Panc1 (cell line): Measurements from ENCODE around the gene SFXN2. TPM values are rescaled to one million over a fixed set of nuclear protein-coding genes. Genes with fewer than 3 reads are reported as not detected.

Experiments
- ATAC-seq: fragments of 200-7000 bp; cut with Tn5 transposase; 2 replicates; pipeline ENCODE4 v1.9.1; 2020; ENCODE audit warnings: mild to moderate bottlenecking, moderate library complexity
- BruUV-seq: library from RNA; stranded (reverse); fragments of 400-500 nt; replicated peaks from 2 replicates; lab custom pipeline; 2021; lab: Mats Ljungman, UMichigan
- CTCF ChIA-PET: fragments of 300-600 bp; sonication (Branson Sonifier 250); formaldehyde crosslinking; loops from one replicate; lab custom pipeline; 2022; ENCODE audit warnings: antibody characterized with exemption; lab: Charles Lee
- POLR2A ChIA-PET: fragments of 300-600 bp; sonication (Branson Sonifier 250); formaldehyde crosslinking; loops from one replicate; lab custom pipeline; 2022; ENCODE audit warnings: antibody characterized with exemption; lab: Charles Lee
- DNase-seq: peaks from one replicate; pipeline ENCODE4 v3.0.0-alpha.2; 2010; ENCODE audit warnings: low read depth, low spot score
- H3K27ac ChIP-seq: 2 replicates; pipeline ENCODE4 v1.5.1; 2011; ENCODE audit warnings: mild to moderate bottlenecking, low read length, inconsistent platforms
- H3K27me3 ChIP-seq: fragments of 200-500 bp; sonication (Bioruptor generic); 2 replicates; pipeline ENCODE4 v1.6.0; 2014; ENCODE audit warnings: low read length, inconsistent platforms; ENCODE audit not compliant: control insufficient read depth, insufficient read depth
- H3K36me3 ChIP-seq: fragments of 200-500 bp; sonication (Bioruptor generic); 2 replicates; pipeline ENCODE4 v1.5.1; 2014; ENCODE audit warnings: inconsistent platforms, mild to moderate bottlenecking, low read length, moderate library complexity; ENCODE audit not compliant: control insufficient read depth, insufficient read depth
- H3K4me1 ChIP-seq: 2 replicates; pipeline ENCODE4 v1.5.1; 2011; ENCODE audit warnings: inconsistent platforms, mild to moderate bottlenecking, low read length, moderate library complexity; ENCODE audit not compliant: control insufficient read depth, insufficient read depth
- H3K4me3 ChIP-seq, 2 experiments: 2 replicates each; pipeline ENCODE4 v1.5.1; 2011 to 2012; ENCODE audit warnings: low read depth in 2 of 2, low read length in 2 of 2, mild to moderate bottlenecking in 2 of 2, inconsistent platforms in 1 of 2, moderate library complexity in 1 of 2
- H3K9me3 ChIP-seq: fragments of 200-500 bp; sonication (Bioruptor generic); 2 replicates; pipeline ENCODE4 v1.5.1; 2014; ENCODE audit warnings: low read depth, mild to moderate bottlenecking, inconsistent platforms, low read length, moderate library complexity; ENCODE audit not compliant: control insufficient read depth, insufficient read depth
- POLR2AphosphoS5 ChIP-seq: IDR thresholded peaks from 2 replicates; pipeline ENCODE4 v1.6.1; 2012; ENCODE audit warnings: mild to moderate bottlenecking, low read depth, low read length, moderate library complexity
- SIN3A ChIP-seq: IDR thresholded peaks from 2 replicates; pipeline ENCODE4 v1.6.1; 2012; ENCODE audit warnings: low read depth, mild to moderate bottlenecking, low read length, moderate library complexity, borderline replicate concordance; ENCODE audit not compliant: insufficient read depth
- TCF7L2 ChIP-seq: IDR thresholded peaks from 2 replicates; pipeline ENCODE4 v1.6.1; 2011; ENCODE audit warnings: mild to moderate bottlenecking, low read depth, low read length, inconsistent platforms
- in situ Hi-C: cut with HindIII; loops from 2 replicates; pipeline ENCODE4 v1.10.0; 2016; ENCODE audit warnings: low sequenced_read_pairs, low pct_unique_long_range_greater_than_20kb
- intact Hi-C: fragments of 100-400 bp; cut with micrococcal nuclease; formaldehyde crosslinking; loops from one replicate; pipeline ENCODE4 v1.10.0; 2022; ENCODE audit not compliant: unreplicated experiment
- total RNA-seq: library from RNA; stranded (reverse); gene quantifications from one replicate; pipeline ENCODE4 v1.2.1, GENCODE V29; 2021; ENCODE audit not compliant: unreplicated experiment
- TF ChIP-seq, protein P1 (sequence below): fragments of 450-650 bp; IDR thresholded peaks from 2 replicates; pipeline ENCODE4 v1.5.1; 2017; ENCODE audit warnings: mild to moderate bottlenecking
- TF ChIP-seq, protein P2 (sequence below), 2 experiments: IDR thresholded peaks; 2 replicates each; pipeline ENCODE4 v1.6.1; 2011 to 2012; ENCODE audit warnings: low read depth in 2 of 2, control low read depth in 1 of 2, low read length in 1 of 2, mild to moderate bottlenecking in 1 of 2, moderate library complexity in 1 of 2; ENCODE audit not compliant: insufficient read depth in 1 of 2

Gene SFXN2
- total RNA-seq, 1 experiment from 2014 or later, result 11.6 TPM

DNA sequence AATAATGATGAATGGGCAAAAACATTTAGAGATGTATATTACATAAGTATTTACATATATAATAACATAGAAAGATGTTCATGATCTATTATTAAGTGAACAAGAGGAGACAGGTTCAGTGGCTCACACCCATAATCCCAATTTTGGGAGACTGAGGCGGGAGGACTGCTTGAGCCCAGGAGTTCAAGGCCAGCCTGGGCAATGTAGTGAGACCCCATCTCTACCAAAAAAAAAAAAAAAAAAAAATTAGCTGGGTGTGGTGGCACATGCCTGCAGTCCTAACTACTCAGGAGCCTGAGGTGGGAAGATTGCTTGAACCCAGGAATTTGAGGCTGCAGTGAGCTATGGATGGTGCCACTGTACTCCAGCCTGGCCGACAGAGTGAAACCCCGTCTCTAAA lies 12.6 kb upstream of the SFXN2 start:
- CTCF ChIA-PET, result no interaction called here
- peaks cover 12% of the 10 kb centered on the region for H3K36me3 ChIP-seq
- ATAC-seq (no peak), DNase-seq (no peak)
- H3K27me3 ChIP-seq, result no peaks in the 10 kb centered on the region
- POLR2A ChIA-PET, result no interaction called here
- intact Hi-C loops, result no loop called here
- H3K4me1 ChIP-seq, result no peaks in the 10 kb centered on the region; the same call in 1 of the 2 replicates
- no peak for TF ChIP-seq POLR2AphosphoS5
- no TSS peak for BruUV-seq
- H3K4me3 ChIP-seq, result no peak overlapping the region
- no peak overlapping the region for H3K27ac ChIP-seq
- H3K9me3 ChIP-seq, result no peaks in the 10 kb centered on the region
- in situ Hi-C loops, result no loop called here

DNA sequence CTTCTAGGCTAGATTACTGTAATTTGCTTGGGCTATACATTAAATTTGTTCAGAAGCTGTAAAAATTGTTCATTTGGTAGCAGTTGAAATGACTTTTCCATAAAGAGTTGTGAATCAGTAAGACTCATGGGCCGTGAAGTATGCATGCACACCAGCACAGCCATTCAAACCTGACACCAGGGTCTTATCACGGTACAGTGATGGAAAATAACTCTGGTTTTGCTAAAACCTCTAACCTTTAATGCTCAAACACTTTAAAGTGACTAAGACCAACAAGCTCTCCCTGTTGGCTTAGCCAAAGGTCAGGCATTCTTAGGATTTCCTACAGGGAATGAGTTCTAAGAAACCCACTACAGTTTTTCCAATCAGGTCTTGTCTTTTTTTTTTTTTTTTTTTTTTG lies 11.7 kb upstream of the SFXN2 start:
- Histone ChIP-seq H3K4me3 (no peak overlapping the region), H3K27me3 (no peaks in the 10 kb centered on the region), H3K27ac (no peak overlapping the region), H3K9me3 (no peaks in the 10 kb centered on the region), H3K36me3 (peaks cover 12% of the 10 kb centered on the region), H3K4me1 (no peaks in the 10 kb centered on the region; the same call in 1 of the 2 replicates)
- no TSS peak for BruUV-seq
- DNase-seq (no peak), ATAC-seq (no peak)
- in situ Hi-C loops (no loop called here), intact Hi-C loops (no loop called here)
- POLR2A ChIA-PET, result interaction anchor here (0.7 kb wide), 1 partner anchor 491 kb away, joined by 3 read pairs; no protein-coding TSS in a partner anchor
- CTCF ChIA-PET, result interaction anchor here (0.7 kb wide), 2 partner anchors 11 to 376 kb away, joined by 6 to 7 read pairs; no protein-coding TSS in a partner anchor
- no peak for TF ChIP-seq SIN3A
- TF ChIP-seq, protein P1, sequence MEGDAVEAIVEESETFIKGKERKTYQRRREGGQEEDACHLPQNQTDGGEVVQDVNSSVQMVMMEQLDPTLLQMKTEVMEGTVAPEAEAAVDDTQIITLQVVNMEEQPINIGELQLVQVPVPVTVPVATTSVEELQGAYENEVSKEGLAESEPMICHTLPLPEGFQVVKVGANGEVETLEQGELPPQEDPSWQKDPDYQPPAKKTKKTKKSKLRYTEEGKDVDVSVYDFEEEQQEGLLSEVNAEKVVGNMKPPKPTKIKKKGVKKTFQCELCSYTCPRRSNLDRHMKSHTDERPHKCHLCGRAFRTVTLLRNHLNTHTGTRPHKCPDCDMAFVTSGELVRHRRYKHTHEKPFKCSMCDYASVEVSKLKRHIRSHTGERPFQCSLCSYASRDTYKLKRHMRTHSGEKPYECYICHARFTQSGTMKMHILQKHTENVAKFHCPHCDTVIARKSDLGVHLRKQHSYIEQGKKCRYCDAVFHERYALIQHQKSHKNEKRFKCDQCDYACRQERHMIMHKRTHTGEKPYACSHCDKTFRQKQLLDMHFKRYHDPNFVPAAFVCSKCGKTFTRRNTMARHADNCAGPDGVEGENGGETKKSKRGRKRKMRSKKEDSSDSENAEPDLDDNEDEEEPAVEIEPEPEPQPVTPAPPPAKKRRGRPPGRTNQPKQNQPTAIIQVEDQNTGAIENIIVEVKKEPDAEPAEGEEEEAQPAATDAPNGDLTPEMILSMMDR, result no peak
- no peak for TF ChIP-seq POLR2AphosphoS5
- TF ChIP-seq, protein P2, sequence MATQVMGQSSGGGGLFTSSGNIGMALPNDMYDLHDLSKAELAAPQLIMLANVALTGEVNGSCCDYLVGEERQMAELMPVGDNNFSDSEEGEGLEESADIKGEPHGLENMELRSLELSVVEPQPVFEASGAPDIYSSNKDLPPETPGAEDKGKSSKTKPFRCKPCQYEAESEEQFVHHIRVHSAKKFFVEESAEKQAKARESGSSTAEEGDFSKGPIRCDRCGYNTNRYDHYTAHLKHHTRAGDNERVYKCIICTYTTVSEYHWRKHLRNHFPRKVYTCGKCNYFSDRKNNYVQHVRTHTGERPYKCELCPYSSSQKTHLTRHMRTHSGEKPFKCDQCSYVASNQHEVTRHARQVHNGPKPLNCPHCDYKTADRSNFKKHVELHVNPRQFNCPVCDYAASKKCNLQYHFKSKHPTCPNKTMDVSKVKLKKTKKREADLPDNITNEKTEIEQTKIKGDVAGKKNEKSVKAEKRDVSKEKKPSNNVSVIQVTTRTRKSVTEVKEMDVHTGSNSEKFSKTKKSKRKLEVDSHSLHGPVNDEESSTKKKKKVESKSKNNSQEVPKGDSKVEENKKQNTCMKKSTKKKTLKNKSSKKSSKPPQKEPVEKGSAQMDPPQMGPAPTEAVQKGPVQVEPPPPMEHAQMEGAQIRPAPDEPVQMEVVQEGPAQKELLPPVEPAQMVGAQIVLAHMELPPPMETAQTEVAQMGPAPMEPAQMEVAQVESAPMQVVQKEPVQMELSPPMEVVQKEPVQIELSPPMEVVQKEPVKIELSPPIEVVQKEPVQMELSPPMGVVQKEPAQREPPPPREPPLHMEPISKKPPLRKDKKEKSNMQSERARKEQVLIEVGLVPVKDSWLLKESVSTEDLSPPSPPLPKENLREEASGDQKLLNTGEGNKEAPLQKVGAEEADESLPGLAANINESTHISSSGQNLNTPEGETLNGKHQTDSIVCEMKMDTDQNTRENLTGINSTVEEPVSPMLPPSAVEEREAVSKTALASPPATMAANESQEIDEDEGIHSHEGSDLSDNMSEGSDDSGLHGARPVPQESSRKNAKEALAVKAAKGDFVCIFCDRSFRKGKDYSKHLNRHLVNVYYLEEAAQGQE (IDR thresholded peaks at IDR 0.05; ENCODE audit: insufficient read depth in 1 of 2, low read depth in 2 of 2, low read length in 1 of 2), result no peak
- no peak for TF ChIP-seq TCF7L2

DNA sequence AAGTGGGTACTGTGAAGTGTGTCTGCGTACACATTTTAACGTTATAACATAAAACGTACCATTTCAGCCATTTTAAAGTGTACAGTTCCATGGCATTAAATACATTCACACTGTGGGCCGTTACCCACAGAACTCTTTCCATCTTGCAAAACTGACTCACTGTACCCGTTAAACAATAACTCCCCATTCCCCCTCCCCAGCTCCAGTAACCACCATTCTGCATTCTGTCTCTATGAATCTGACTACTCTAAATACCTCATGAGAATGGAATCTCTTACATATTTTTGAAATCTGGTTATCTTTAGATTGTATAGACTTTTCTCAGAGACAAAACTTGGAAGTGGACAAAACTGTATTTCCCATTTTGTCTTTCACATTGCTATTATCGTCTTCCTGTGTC lies 9.5 kb upstream of the SFXN2 start:
- BruUV-seq, result no TSS peak
- no peak overlapping the region for H3K27ac ChIP-seq
- CTCF ChIA-PET, result no interaction called here
- in situ Hi-C loops, result no loop called here
- ATAC-seq (no peak), DNase-seq (no peak)
- no peak for TF ChIP-seq TCF7L2
- TF ChIP-seq, protein P2 (IDR thresholded peaks at IDR 0.05; ENCODE audit: insufficient read depth in 1 of 2, low read depth in 2 of 2, low read length in 1 of 2), result no peak
- no peak for TF ChIP-seq POLR2AphosphoS5
- TF ChIP-seq, protein P1, result no peak
- no peak for TF ChIP-seq SIN3A
- H3K4me3 ChIP-seq, result no peak overlapping the region
- no peaks in the 10 kb centered on the region for H3K36me3 ChIP-seq
- no peaks in the 10 kb centered on the region; the same call in none of the 2 replicates for H3K4me1 ChIP-seq
- no peaks in the 10 kb centered on the region for H3K9me3 ChIP-seq
- POLR2A ChIA-PET, result no interaction called here
- H3K27me3 ChIP-seq, result no peaks in the 10 kb centered on the region
- intact Hi-C loops, result no loop called here
